Measurements from ENCODE around the gene ATOH8.
"Not testable (repeated sequence)": the region's sequence is repeated elsewhere in the genome, so short reads cannot be mapped to it uniquely, and the experiment has no call there.

ATOH8 gene

GRCh38 chr2:85712849-85713612 is 40.8 kb upstream of the ATOH8 start:
- peak; percentile 45 for DNase-seq (ENCODE audit: low read depth, low spot score)
- in situ Hi-C loops (cut with HindIII; ENCODE audit: low sequenced_read_pairs), result no loop called here
- TF ChIP-seq CTCF (IDR thresholded peaks at IDR 0.05; ENCODE audit: low read depth, low read length), result no peak
- H3K4me3 ChIP-seq (ENCODE audit: low read depth, low read length), result no peak overlapping the region

GRCh38 chr2:85713836-85714235 is 40.0 kb upstream of the ATOH8 start:
- no peak for DNase-seq (ENCODE audit: low read depth, low spot score)
- in situ Hi-C loops (cut with HindIII; ENCODE audit: low sequenced_read_pairs), result no loop called here
- no peak for TF ChIP-seq CTCF (IDR thresholded peaks at IDR 0.05; ENCODE audit: low read depth, low read length)
- H3K4me3 ChIP-seq (ENCODE audit: low read depth, low read length), result no peak overlapping the region

GRCh38 chr2:85714421-85714820 is 39.4 kb upstream of the ATOH8 start:
- H3K4me3 ChIP-seq (ENCODE audit: low read depth, low read length); in situ Hi-C loops (cut with HindIII; ENCODE audit: low sequenced_read_pairs); DNase-seq (ENCODE audit: low read depth, low spot score): not testable (repeated sequence)

- TF ChIP-seq CTCF (IDR thresholded peaks at IDR 0.05; ENCODE audit: low read depth, low read length), result no peak
- no peak overlapping the region for H3K4me3 ChIP-seq (ENCODE audit: low read depth, low read length)
- in situ Hi-C loops (cut with HindIII; ENCODE audit: low sequenced_read_pairs), result no loop called here
- no peak for DNase-seq (ENCODE audit: low read depth, low spot score)
These were observed 39.0 kb upstream of the ATOH8 start for GRCh38 chr2:85714841-85715240.

GRCh38 chr2:85716346-85716914 is 37.4 kb upstream of the ATOH8 start:
- no peak overlapping the region for H3K4me3 ChIP-seq (ENCODE audit: low read depth, low read length)
- DNase-seq (ENCODE audit: low read depth, low spot score), result no peak
- no peak for TF ChIP-seq CTCF (IDR thresholded peaks at IDR 0.05; ENCODE audit: low read depth, low read length)
- in situ Hi-C loops (cut with HindIII; ENCODE audit: low sequenced_read_pairs), result no loop called here

GRCh38 chr2:85717308-85718008 is 36.3 kb upstream of the ATOH8 start:
- no peak for TF ChIP-seq CTCF (IDR thresholded peaks at IDR 0.05; ENCODE audit: low read depth, low read length)
- no peak overlapping the region for H3K4me3 ChIP-seq (ENCODE audit: low read depth, low read length)
- DNase-seq (ENCODE audit: low read depth, low spot score), result no peak
- in situ Hi-C loops (cut with HindIII; ENCODE audit: low sequenced_read_pairs), result no loop called here

- DNase-seq (ENCODE audit: low read depth, low spot score), result no peak
- in situ Hi-C loops (cut with HindIII; ENCODE audit: low sequenced_read_pairs), result no loop called here
- no peak overlapping the region for H3K4me3 ChIP-seq (ENCODE audit: low read depth, low read length)
- TF ChIP-seq CTCF (IDR thresholded peaks at IDR 0.05; ENCODE audit: low read depth, low read length), result no peak
These were observed 35.8 kb upstream of the ATOH8 start for GRCh38 chr2:85718009-85718391.
